ENCODE data around the gene CUL1. TPM values are rescaled to one million over a fixed set of nuclear protein-coding genes. Genes with fewer than 3 reads are reported as not detected.

The CUL1 gene
- total RNA-seq, 1 experiment from 2014 or later: 72.3 TPM

GRCh38 chr7:148670374-148670773 lies 28.3 kb upstream of the CUL1 start:
- no peaks in the 10 kb centered on the region for H4K20me1 ChIP-seq (ENCODE audit: control insufficient read depth, insufficient read depth, insufficient read length)
- no peak for TF ChIP-seq CTCF (conservative IDR thresholded peaks at IDR 0.05)
- Mint-ChIP-seq H3K9me3 (peaks cover 9 to 14% of the 10 kb centered on the region in 2 experiments; a peak in 4 of 5 replicates), H3K4me1 (no peaks in the 10 kb centered on the region), H3K27me3 (ENCODE audit: low read depth) (peaks cover 2% of the 10 kb centered on the region; the same call in 1 of the 2 replicates), H3K4me3 (no peak overlapping the region), H3K27ac (no peak overlapping the region), H3K36me3 (ENCODE audit: insufficient read depth in 1 of 3, low read depth in 3 of 3) (peaks cover 0 to 13% (median 5%) of the 10 kb centered on the region in 3 experiments; a peak in 4 of 7 replicates)
- H3K4ac ChIP-seq (ENCODE audit: low read depth, low read length): no peak overlapping the region
- DNase-seq: no peak
- no peaks in the 10 kb centered on the region for H3K27me3 ChIP-seq (ENCODE audit: insufficient read depth, low read length)
- H3K79me1 ChIP-seq (ENCODE audit: insufficient read depth, low read depth, low read length, poor library complexity, severe bottlenecking): no peaks in the 10 kb centered on the region
- no peaks in the 10 kb centered on the region for H3K23me2 ChIP-seq (ENCODE audit: insufficient read length, low read depth, low read length, poor library complexity, severe bottlenecking)
- H3K56ac ChIP-seq (ENCODE audit: insufficient read length, low read depth, low read length): no peak overlapping the region
- no peak overlapping the region for H4K91ac ChIP-seq (ENCODE audit: insufficient read length, low read depth, low read length)
- no peak overlapping the region for H2AFZ ChIP-seq (ENCODE audit: low read length)
- no peak overlapping the region for H2BK120ac ChIP-seq (ENCODE audit: low read depth, low read length, poor library complexity, severe bottlenecking)
- H2BK20ac ChIP-seq (ENCODE audit: low read depth, low read length, poor library complexity, severe bottlenecking): no peak overlapping the region
- no peak overlapping the region for H3K14ac ChIP-seq (ENCODE audit: insufficient read depth, low read length)
- 100% methylated on average over 2 of the region's 4 CpGs for WGBS (ENCODE audit: extremely low coverage, insufficient read length, low lambda C conversion rate)
- no peak overlapping the region for H3K27ac ChIP-seq (ENCODE audit: insufficient read length, low read depth, low read length)
- no peak overlapping the region for H3K9ac ChIP-seq (ENCODE audit: extremely low read depth, insufficient read length, low read length)
- H4K5ac ChIP-seq (ENCODE audit: insufficient read length, low read depth, low read length): no peak overlapping the region
- no peaks in the 10 kb centered on the region for H3K79me2 ChIP-seq (ENCODE audit: insufficient read depth, low read length)
- no peak overlapping the region for H3K18ac ChIP-seq (ENCODE audit: insufficient read length, low read depth, low read length)
- H2BK15ac ChIP-seq (ENCODE audit: low read depth, low read length): no peak overlapping the region
- no peak overlapping the region for H2BK12ac ChIP-seq (ENCODE audit: insufficient read length, low read depth, low read length)
- no peak overlapping the region for H4K8ac ChIP-seq (replicated peaks; ENCODE audit: insufficient read length, low read depth, low read length)
- no peak overlapping the region for H3K23ac ChIP-seq (ENCODE audit: insufficient read length, low read depth, low read length)
- no peak overlapping the region for H3K4me2 ChIP-seq (ENCODE audit: insufficient read depth, insufficient read length, low read length)
- H3T11ph ChIP-seq (ENCODE audit: low read length): no peak overlapping the region
- no peak overlapping the region for H2BK5ac ChIP-seq (ENCODE audit: insufficient read length, low read length)
- no peaks in the 10 kb centered on the region for H3K4me1 ChIP-seq (ENCODE audit: insufficient read depth, low read length)
- no peaks in the 10 kb centered on the region for H3K9me3 ChIP-seq (ENCODE audit: control insufficient read depth, low read depth, low read length)
- H2AK5ac ChIP-seq (ENCODE audit: insufficient read length, low read length): no peak overlapping the region
